K562 (cell line): ENCODE data around the gene CRLF2. TPM values are rescaled to one million over a fixed set of nuclear protein-coding genes. Genes with fewer than 3 reads are reported as not detected.

ENCODE experiments used
- ATAC-seq: fragments of 200-7000 bp; cut with Tn5 transposase; 3 replicates; pipeline ENCODE4 v1.9.1; 2020; ENCODE audit warnings: moderate library complexity
- Bru-seq: library from RNA; stranded (reverse); fragments of 400-500 nt; gene quantifications from one replicate; lab custom pipeline; 2021; lab: Mats Ljungman, UMichigan
- BruChase-seq, 2 experiments: library from RNA; stranded (reverse); fragments of 400-500 nt; gene quantifications; one replicate each; lab custom pipeline; 2021; lab: Mats Ljungman, UMichigan
- BruUV-seq: library from RNA; stranded (reverse); fragments of 400-500 nt; replicated peaks from 2 replicates; lab custom pipeline; 2021; lab: Mats Ljungman, UMichigan
- CTCF ChIA-PET: fragments of 300-600 bp; formaldehyde crosslinking; extraction: SDS; loops from one replicate; lab custom pipeline; 2021; ENCODE audit warnings: low intra/inter-chr PET ratio; lab: Yijun Ruan, JAX
- POLR2A ChIA-PET: fragments of 300-600, 350-650 bp; sonication (Branson Sonifier 250); formaldehyde crosslinking; extraction: SDS; loops from one replicate; lab custom pipeline; 2021; ENCODE audit warnings: antibody characterized with exemption, inconsistent platforms; lab: Yijun Ruan, JAX
- DNase-seq, 4 experiments: peaks; one replicate each; pipeline versions ENCODE4 v3.0.0 to v3.0.0-alpha.2; 2011 to 2018; ENCODE audit warnings: low spot score in 3 of 4, mixed read lengths in 3 of 4; ENCODE audit errors: extremely low read depth in 1 of 4
- FAIRE-seq: peaks from 2 replicates; lab custom pipeline; 2011; peaks lifted over from hg19 to GRCh38; lab: Jason Lieb, UNC
- H2AFZ ChIP-seq: 2 replicates; pipeline ENCODE4 v1.6.0; 2011; ENCODE audit warnings: low read depth, low read length, control low read depth, inconsistent platforms
- H3K27ac ChIP-seq: fragments of 200-600 bp; 3 replicates; pipeline ENCODE4 v1.8.0; 2011; ENCODE audit warnings: low read depth, mild to moderate bottlenecking, control low read depth, inconsistent platforms, low read length, moderate library complexity, mixed read lengths; ENCODE audit errors: extremely low read depth
- H3K27me3 ChIP-seq, 2 experiments: fragments of 300-600 bp in 1 of 2; 2 replicates in 1 of 2; 3 replicates in 1 of 2; pipeline versions ENCODE4 v1.6.0 to v1.8.0; 2011; ENCODE audit warnings: inconsistent platforms in 2 of 2, low read length in 2 of 2, mild to moderate bottlenecking in 1 of 2, mixed read lengths in 1 of 2, moderate library complexity in 1 of 2; ENCODE audit not compliant: control insufficient read depth in 2 of 2, insufficient read depth in 2 of 2
- H3K36me3 ChIP-seq: fragments of 300-600 bp; 3 replicates; pipeline ENCODE4 v1.8.0; 2011; ENCODE audit warnings: mild to moderate bottlenecking, low read length, inconsistent platforms; ENCODE audit not compliant: control insufficient read depth, insufficient read depth
- H3K4me1 ChIP-seq, 2 experiments: fragments of 200-600 bp in 1 of 2; replicated peaks in 1 of 2; 2 replicates in 1 of 2; 3 replicates in 1 of 2; pipeline versions ENCODE4 v1.5.1 to v1.8.0; 2011; ENCODE audit warnings: inconsistent platforms in 2 of 2, low read length in 2 of 2, mild to moderate bottlenecking in 1 of 2, mixed read lengths in 1 of 2, moderate library complexity in 1 of 2; ENCODE audit not compliant: control insufficient read depth in 2 of 2, insufficient read depth in 2 of 2
- H3K4me2 ChIP-seq: 2 replicates; pipeline ENCODE4 v1.6.1; 2011; ENCODE audit warnings: low read length, control low read depth, inconsistent platforms, mixed read lengths; ENCODE audit not compliant: insufficient read depth
- H3K4me3 ChIP-seq: fragments of 200-600 bp; sonication (generic), shearing (Covaris generic); 2 replicates; pipeline ENCODE4 v1.5.1; 2016; ENCODE audit warnings: control low read depth, inconsistent platforms
- H3K79me2 ChIP-seq: fragments of 200-600 bp; 3 replicates; pipeline ENCODE4 v1.8.0; 2011; ENCODE audit warnings: low read length, inconsistent platforms; ENCODE audit not compliant: control insufficient read depth, insufficient read depth
- H3K9ac ChIP-seq, 2 experiments: 2 replicates each; pipeline versions ENCODE4 v1.6.0 to v1.6.1; 2011; ENCODE audit warnings: low read depth in 2 of 2, low read length in 2 of 2, control low read depth in 1 of 2, inconsistent platforms in 1 of 2, mild to moderate bottlenecking in 1 of 2, mixed read lengths in 1 of 2; ENCODE audit not compliant: insufficient read depth in 1 of 2
- H3K9me1 ChIP-seq: one replicate; pipeline ENCODE4 v1.6.0; 2011; ENCODE audit warnings: inconsistent platforms, mild to moderate bottlenecking, low read length, moderate library complexity; ENCODE audit not compliant: control insufficient read depth, insufficient read depth
- H3K9me3 ChIP-seq: replicated peaks from 2 replicates; pipeline ENCODE4 v1.5.1; 2011; ENCODE audit warnings: low read depth, low read length, inconsistent platforms; ENCODE audit not compliant: control insufficient read depth, insufficient read depth
- H4K20me1 ChIP-seq: replicated peaks from 2 replicates; pipeline ENCODE4 v1.6.1; 2011; ENCODE audit warnings: low read length, inconsistent platforms, mixed read lengths; ENCODE audit not compliant: control insufficient read depth, insufficient read depth
- FOXA3 ChIP-seq, 2 experiments: fragments of 450-650 bp in 1 of 2; sonication (generic) in 1 of 2; formaldehyde crosslinking; IDR thresholded peaks in 1 of 2; conservative IDR thresholded peaks in 1 of 2; 2 replicates each; pipeline versions ENCODE4 v1.4.0 to v1.8.0; 2020 to 2022; ENCODE audit warnings: mild to moderate bottlenecking in 2 of 2, missing genetic modification reagents in 1 of 2
- IRF2 ChIP-seq: sonication (generic); formaldehyde crosslinking; IDR thresholded peaks from 2 replicates; pipeline ENCODE4 v1.8.1; 2022; ENCODE audit warnings: mild to moderate bottlenecking, missing genetic modification reagents
- JUND ChIP-seq, 2 experiments: IDR thresholded peaks; 2 replicates in 1 of 2; 3 replicates in 1 of 2; pipeline ENCODE4 v1.6.1; 2011; ENCODE audit warnings: borderline replicate concordance in 2 of 2, low read depth in 2 of 2, low read length in 2 of 2, improper control_type of control experiment in 1 of 2, missing biosample characterization in 1 of 2, missing genetic modification characterization in 1 of 2, missing genetic modification reagents in 1 of 2
- NBN ChIP-seq: fragments of 450-650 bp; IDR thresholded peaks from 2 replicates; pipeline ENCODE4 v1.6.1; 2016; ENCODE audit warnings: low read depth, mild to moderate bottlenecking
- TRIM24 ChIP-seq, 2 experiments: fragments of 450-650 bp; IDR thresholded peaks; 2 replicates each; pipeline ENCODE4 v1.6.1; 2016
- ZNF175 ChIP-seq: fragments of 200-800 bp; sonication (Bioruptor generic); IDR thresholded peaks from 2 replicates; pipeline ENCODE4 v1.6.1; 2016; ENCODE audit warnings: low read depth, mild to moderate bottlenecking, missing genetic modification characterization, missing compliant biosample characterization
- ZNF699 ChIP-seq: fragments of 250-450 bp; sonication (Bioruptor Pico); IDR thresholded peaks from 2 replicates; pipeline ENCODE4 v1.8.0; 2021; ENCODE audit warnings: mild to moderate bottlenecking, moderate library complexity; ENCODE audit not compliant: insufficient replicate concordance
- WGBS: fragments of 100-300 bp; shearing (Covaris generic); methylation state at CpG from one replicate; pipeline ENCODE4 v1.1.6; 2016; ENCODE audit warnings: low coverage, mixed read lengths; ENCODE audit not compliant: insufficient coverage; ENCODE audit errors: missing lambda C conversion rate; 5-methylcytosine and 5-hydroxymethylcytosine counted together
- in situ Hi-C: fragments of 300-500 bp; cut with MboI; formaldehyde crosslinking; loops from 4 replicates; pipeline ENCODE4 v1.15.0; 2018; ENCODE audit warnings: inconsistent platforms, mixed read lengths
- intact Hi-C: fragments of 100-400 bp; cut with micrococcal nuclease; formaldehyde crosslinking; loops from 2 replicates; pipeline ENCODE4 v1.14.2; 2022
- long read RNA-seq, 3 experiments: library from polyadenylated mRNA in 2 of 3; library from RNA in 1 of 3; unstranded in 2 of 3; stranded (forward) in 1 of 3; transcript quantifications; one replicate each; pipeline ENCODE4 v2.0.0, GENCODE V29; 2019 to 2022
- polyA minus RNA-seq, 3 experiments: library from RNA; depleted of rRNA, polyadenylated mRNA; stranded (reverse); fragments of >200 nt; gene quantifications; 2 replicates each; pipeline ENCODE4 v1.2.3, GENCODE V29; 2011
- polyA plus RNA-seq, 8 experiments: library from polyadenylated mRNA; depleted of rRNA in 4 of 8; stranded (reverse) in 5 of 8; unstranded in 3 of 8; fragments of >200 nt; fragmentation: Nextera tagmentation in 2 of 8; fragmentation: Illumina TruSeq in 1 of 8; extraction: Ambion mirVana in 2 of 8; extraction: Trizol in 1 of 8; gene quantifications; 2 replicates each; pipeline versions ENCODE4 v1.2.1 to v1.2.3, GENCODE V29; 2011 to 2014; ENCODE audit warnings: inconsistent platforms in 1 of 8, missing spikeins in 1 of 8
- total RNA-seq, 7 experiments: library from RNA; depleted of rRNA in 6 of 7; stranded (reverse); fragments of >200 nt in 6 of 7; fragmentation: Illumina TruSeq in 2 of 7; extraction: Trizol in 2 of 7; gene quantifications; 2 replicates each; pipeline versions ENCODE4 v1.2.1 to v1.2.3, GENCODE V29; 2011 to 2021; ENCODE audit warnings: low replicate concordance in 1 of 7
- TF ChIP-seq, protein P1 (sequence below), 2 experiments: fragments of 450-650 bp in 1 of 2; sonication (generic) in 1 of 2; formaldehyde crosslinking in 1 of 2; IDR thresholded peaks in 1 of 2; conservative IDR thresholded peaks in 1 of 2; 2 replicates each; pipeline versions ENCODE4 v1.6.1 to v1.8.1; 2016 to 2023; ENCODE audit warnings: mild to moderate bottlenecking in 2 of 2, moderate library complexity in 2 of 2, inconsistent platforms in 1 of 2, missing genetic modification reagents in 1 of 2
- TF ChIP-seq, protein P2 (sequence below): fragments of 250-450 bp; sonication (Bioruptor Pico); IDR thresholded peaks from 2 replicates; pipeline ENCODE4 v1.8.0; 2021; ENCODE audit warnings: borderline replicate concordance, mild to moderate bottlenecking, moderate library complexity; ENCODE audit not compliant: poor library complexity, severe bottlenecking
- TF ChIP-seq, protein P3 (sequence below): fragments of 450-650 bp; IDR thresholded peaks from 2 replicates; pipeline ENCODE4 v1.6.1; 2016

The CRLF2 gene, protein sequence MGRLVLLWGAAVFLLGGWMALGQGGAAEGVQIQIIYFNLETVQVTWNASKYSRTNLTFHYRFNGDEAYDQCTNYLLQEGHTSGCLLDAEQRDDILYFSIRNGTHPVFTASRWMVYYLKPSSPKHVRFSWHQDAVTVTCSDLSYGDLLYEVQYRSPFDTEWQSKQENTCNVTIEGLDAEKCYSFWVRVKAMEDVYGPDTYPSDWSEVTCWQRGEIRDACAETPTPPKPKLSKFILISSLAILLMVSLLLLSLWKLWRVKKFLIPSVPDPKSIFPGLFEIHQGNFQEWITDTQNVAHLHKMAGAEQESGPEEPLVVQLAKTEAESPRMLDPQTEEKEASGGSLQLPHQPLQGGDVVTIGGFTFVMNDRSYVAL
- not detected in 2 replicates for total RNA-seq (2011; cell fraction: chromatin; rRNA removed; ENCODE audit: low replicate concordance)
- not detected in 2 replicates for total RNA-seq (2011; cell fraction: nucleolus; rRNA removed)
- total RNA-seq (2011; cell fraction: nucleoplasm; rRNA removed): not detected in 2 replicates
- total RNA-seq (2014; rRNA removed) (not detected in 2 replicates), total RNA-seq (2014; rRNA removed; fragmentation: Illumina TruSeq; extraction: Trizol) (not detected in 2 replicates), total RNA-seq (2015; rRNA removed; fragmentation: Illumina TruSeq; extraction: Trizol) (not detected in 2 replicates), total RNA-seq (2021) (not detected in 2 replicates), polyA plus RNA-seq (2011; rRNA removed) (not detected in 2 replicates), polyA plus RNA-seq (2014; fragmentation: Illumina TruSeq; extraction: Trizol) (not detected in 2 replicates), polyA plus RNA-seq (2014; fragmentation: Nextera tagmentation; extraction: Ambion mirVana) (not detected), polyA plus RNA-seq (2014; rRNA removed) (not detected in 2 replicates), polyA minus RNA-seq (2011; rRNA and poly(A)+ RNA removed) (not detected in 2 replicates), Bru-seq, nascent RNA (not detected), BruChase-seq, experiment 1, labeled RNA remaining after a 2-hour chase (not detected), BruChase-seq, experiment 2, labeled RNA remaining after a 6-hour chase (not detected)
- not detected in 2 replicates for polyA plus RNA-seq (2011; cell fraction: cytosol; rRNA removed)
- polyA plus RNA-seq (2011; cell fraction: nucleus; rRNA removed): not detected in 2 replicates
- not detected in 2 replicates for polyA plus RNA-seq (2012)
- polyA minus RNA-seq (2011; cell fraction: cytosol; rRNA and poly(A)+ RNA removed): not detected in 2 replicates
- not detected in 2 replicates for polyA minus RNA-seq (2011; cell fraction: nucleus; rRNA and poly(A)+ RNA removed)
- long read RNA-seq, experiment 1: 0 reads
- long read RNA-seq, experiment 2: 0 reads
- long read RNA-seq, experiment 3: 0 reads

DNA sequence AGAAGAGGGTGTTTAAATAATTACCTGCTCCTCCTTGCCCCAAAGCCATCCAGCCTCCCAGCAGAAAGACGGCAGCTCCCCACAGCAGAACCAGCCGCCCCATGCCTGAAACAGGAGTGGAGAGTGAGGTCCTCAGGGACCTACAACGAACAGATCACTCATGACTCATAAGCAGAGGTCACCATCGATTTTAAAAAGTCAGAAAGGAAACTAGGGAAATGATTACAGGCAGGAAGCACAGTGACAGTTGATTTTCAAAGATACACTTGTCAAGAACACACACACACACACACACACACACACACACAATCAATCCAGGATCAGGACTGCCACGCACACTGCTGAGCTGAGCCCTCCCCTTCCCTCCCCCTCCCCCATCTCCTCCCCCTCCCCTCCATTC, at the start of gene CRLF2:
Gene CRLF2, minus strand, starts transcription at position 118 of the 400 bp plus-strand sequence. Its CDS starts 15 bp downstream, at position 103.
- Histone ChIP-seq H4K20me1 (no peaks in the 10 kb centered on the region), H3K27me3 (no peaks in the 10 kb centered on the region), H3K4me2 (no peak within 1 kb of the TSS), H2AFZ (no peak within 1 kb of the TSS), H3K9ac (no peak within 1 kb of the TSS), H3K27ac (no peak within 1 kb of the TSS), H3K36me3 (no peaks in the 10 kb centered on the region), H3K9me3 (no peaks in the 10 kb centered on the region), H3K9me1 (no peaks in the 10 kb centered on the region), H3K79me2 (no peaks in the 10 kb centered on the region), H3K4me1 (no peaks in the 10 kb centered on the region), H3K4me3 (no peak within 1 kb of the TSS)
- no peak for FAIRE-seq
- no peak for DNase-seq
- no peak for ATAC-seq
- BruUV-seq: no TSS peak
- intact Hi-C loops: no loop called here
- CTCF ChIA-PET: no interaction called here
- WGBS: 0% methylated on average over 3 of the region's 5 CpGs
- POLR2A ChIA-PET: no interaction called here
- in situ Hi-C loops: no loop called here
- TF ChIP-seq, protein P1, sequence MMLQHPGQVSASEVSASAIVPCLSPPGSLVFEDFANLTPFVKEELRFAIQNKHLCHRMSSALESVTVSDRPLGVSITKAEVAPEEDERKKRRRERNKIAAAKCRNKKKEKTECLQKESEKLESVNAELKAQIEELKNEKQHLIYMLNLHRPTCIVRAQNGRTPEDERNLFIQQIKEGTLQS (IDR thresholded peaks at IDR 0.05): no peak
- TF ChIP-seq, protein P1 (CRISPR knock-in tag; conservative IDR thresholded peaks at IDR 0.05): no peak
- no peak for TF ChIP-seq NBN
- TF ChIP-seq, protein P2, sequence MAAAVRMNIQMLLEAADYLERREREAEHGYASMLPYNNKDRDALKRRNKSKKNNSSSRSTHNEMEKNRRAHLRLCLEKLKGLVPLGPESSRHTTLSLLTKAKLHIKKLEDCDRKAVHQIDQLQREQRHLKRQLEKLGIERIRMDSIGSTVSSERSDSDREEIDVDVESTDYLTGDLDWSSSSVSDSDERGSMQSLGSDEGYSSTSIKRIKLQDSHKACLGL (CRISPR knock-in tag): no peak
- no peak for TF ChIP-seq IRF2 (CRISPR knock-in tag)
- TF ChIP-seq, protein P3, sequence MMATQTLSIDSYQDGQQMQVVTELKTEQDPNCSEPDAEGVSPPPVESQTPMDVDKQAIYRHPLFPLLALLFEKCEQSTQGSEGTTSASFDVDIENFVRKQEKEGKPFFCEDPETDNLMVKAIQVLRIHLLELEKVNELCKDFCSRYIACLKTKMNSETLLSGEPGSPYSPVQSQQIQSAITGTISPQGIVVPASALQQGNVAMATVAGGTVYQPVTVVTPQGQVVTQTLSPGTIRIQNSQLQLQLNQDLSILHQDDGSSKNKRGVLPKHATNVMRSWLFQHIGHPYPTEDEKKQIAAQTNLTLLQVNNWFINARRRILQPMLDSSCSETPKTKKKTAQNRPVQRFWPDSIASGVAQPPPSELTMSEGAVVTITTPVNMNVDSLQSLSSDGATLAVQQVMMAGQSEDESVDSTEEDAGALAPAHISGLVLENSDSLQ: no peak
- no peak for TF ChIP-seq ZNF699 (CRISPR knock-in tag)
- TF ChIP-seq JUND (IDR thresholded peaks at IDR 0.05; ENCODE audit: borderline replicate concordance, low read depth, low read length): no peak
- no peak for TF ChIP-seq JUND (tag; IDR thresholded peaks at IDR 0.05; ENCODE audit: borderline replicate concordance, low read depth, low read length)
- no peak for TF ChIP-seq TRIM24 (IDR thresholded peaks at IDR 0.05)
- no peak for TF ChIP-seq ZNF175 (CRISPR knock-in tag)
- no peak for TF ChIP-seq FOXA3 (CRISPR knock-in tag; conservative IDR thresholded peaks at IDR 0.05 in 1 of 2, IDR thresholded peaks at IDR 0.05 in 1 of 2)
